ENCODE results near the gene PYM1.

DNA sequence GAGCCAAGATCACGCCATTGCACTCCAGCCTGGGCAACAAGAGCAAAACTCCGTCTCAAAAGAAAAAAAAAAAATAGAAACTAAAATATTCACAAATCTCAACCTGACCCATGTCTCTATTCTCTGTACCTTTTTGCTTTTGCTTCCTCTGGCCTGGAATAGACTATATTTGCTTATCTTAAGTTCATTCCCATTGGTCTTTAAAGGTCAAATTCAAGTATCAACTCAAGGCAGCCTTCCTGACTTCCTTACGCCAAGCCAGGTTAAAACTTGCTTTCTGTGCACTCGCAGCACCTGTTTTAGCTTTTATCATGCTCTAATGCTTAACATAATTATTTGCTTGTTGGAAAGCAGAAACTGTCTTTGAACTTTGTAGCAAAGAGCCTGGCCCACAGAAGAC is 14.8 kb downstream of the PYM1 start:
- TF ChIP-seq, protein P1, sequence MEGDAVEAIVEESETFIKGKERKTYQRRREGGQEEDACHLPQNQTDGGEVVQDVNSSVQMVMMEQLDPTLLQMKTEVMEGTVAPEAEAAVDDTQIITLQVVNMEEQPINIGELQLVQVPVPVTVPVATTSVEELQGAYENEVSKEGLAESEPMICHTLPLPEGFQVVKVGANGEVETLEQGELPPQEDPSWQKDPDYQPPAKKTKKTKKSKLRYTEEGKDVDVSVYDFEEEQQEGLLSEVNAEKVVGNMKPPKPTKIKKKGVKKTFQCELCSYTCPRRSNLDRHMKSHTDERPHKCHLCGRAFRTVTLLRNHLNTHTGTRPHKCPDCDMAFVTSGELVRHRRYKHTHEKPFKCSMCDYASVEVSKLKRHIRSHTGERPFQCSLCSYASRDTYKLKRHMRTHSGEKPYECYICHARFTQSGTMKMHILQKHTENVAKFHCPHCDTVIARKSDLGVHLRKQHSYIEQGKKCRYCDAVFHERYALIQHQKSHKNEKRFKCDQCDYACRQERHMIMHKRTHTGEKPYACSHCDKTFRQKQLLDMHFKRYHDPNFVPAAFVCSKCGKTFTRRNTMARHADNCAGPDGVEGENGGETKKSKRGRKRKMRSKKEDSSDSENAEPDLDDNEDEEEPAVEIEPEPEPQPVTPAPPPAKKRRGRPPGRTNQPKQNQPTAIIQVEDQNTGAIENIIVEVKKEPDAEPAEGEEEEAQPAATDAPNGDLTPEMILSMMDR (IDR thresholded peaks at IDR 0.05), result no peak
- no peak for TF ChIP-seq POLR2A (IDR thresholded peaks at IDR 0.05)
